K562 (cell line): ENCODE results near the gene DNAL4. TPM values are rescaled to one million over a fixed set of nuclear protein-coding genes. Genes with fewer than 3 reads are reported as not detected.

Source experiments
- ATAC-seq: fragments of 200-7000 bp; cut with Tn5 transposase; 3 replicates; pipeline ENCODE4 v1.9.1; 2020; ENCODE audit warnings: moderate library complexity
- BruUV-seq: library from RNA; stranded (reverse); fragments of 400-500 nt; replicated peaks from 2 replicates; lab custom pipeline; 2021; lab: Mats Ljungman, UMichigan
- CTCF ChIA-PET: fragments of 300-600 bp; formaldehyde crosslinking; extraction: SDS; loops from one replicate; lab custom pipeline; 2021; ENCODE audit warnings: low intra/inter-chr PET ratio; lab: Yijun Ruan, JAX
- POLR2A ChIA-PET: fragments of 300-600, 350-650 bp; sonication (Branson Sonifier 250); formaldehyde crosslinking; extraction: SDS; loops from one replicate; lab custom pipeline; 2021; ENCODE audit warnings: antibody characterized with exemption, inconsistent platforms; lab: Yijun Ruan, JAX
- DNase-seq, 4 experiments: peaks; one replicate each; pipeline versions ENCODE4 v3.0.0 to v3.0.0-alpha.2; 2011 to 2018; ENCODE audit warnings: low spot score in 3 of 4, mixed read lengths in 3 of 4; ENCODE audit errors: extremely low read depth in 1 of 4
- FAIRE-seq: peaks from 2 replicates; lab custom pipeline; 2011; peaks lifted over from hg19 to GRCh38; lab: Jason Lieb, UNC
- H2AFZ ChIP-seq: 2 replicates; pipeline ENCODE4 v1.6.0; 2011; ENCODE audit warnings: low read depth, low read length, control low read depth, inconsistent platforms
- H3K27ac ChIP-seq: fragments of 200-600 bp; 3 replicates; pipeline ENCODE4 v1.8.0; 2011; ENCODE audit warnings: low read depth, mild to moderate bottlenecking, control low read depth, inconsistent platforms, low read length, moderate library complexity, mixed read lengths; ENCODE audit errors: extremely low read depth
- H3K27me3 ChIP-seq, 2 experiments: fragments of 300-600 bp in 1 of 2; 2 replicates in 1 of 2; 3 replicates in 1 of 2; pipeline versions ENCODE4 v1.6.0 to v1.8.0; 2011; ENCODE audit warnings: inconsistent platforms in 2 of 2, low read length in 2 of 2, mild to moderate bottlenecking in 1 of 2, mixed read lengths in 1 of 2, moderate library complexity in 1 of 2; ENCODE audit not compliant: control insufficient read depth in 2 of 2, insufficient read depth in 2 of 2
- H3K36me3 ChIP-seq: fragments of 300-600 bp; 3 replicates; pipeline ENCODE4 v1.8.0; 2011; ENCODE audit warnings: mild to moderate bottlenecking, low read length, inconsistent platforms; ENCODE audit not compliant: control insufficient read depth, insufficient read depth
- H3K4me1 ChIP-seq, 2 experiments: fragments of 200-600 bp in 1 of 2; replicated peaks in 1 of 2; 2 replicates in 1 of 2; 3 replicates in 1 of 2; pipeline versions ENCODE4 v1.5.1 to v1.8.0; 2011; ENCODE audit warnings: inconsistent platforms in 2 of 2, low read length in 2 of 2, mild to moderate bottlenecking in 1 of 2, mixed read lengths in 1 of 2, moderate library complexity in 1 of 2; ENCODE audit not compliant: control insufficient read depth in 2 of 2, insufficient read depth in 2 of 2
- H3K4me2 ChIP-seq: 2 replicates; pipeline ENCODE4 v1.6.1; 2011; ENCODE audit warnings: low read length, control low read depth, inconsistent platforms, mixed read lengths; ENCODE audit not compliant: insufficient read depth
- H3K4me3 ChIP-seq: fragments of 200-600 bp; sonication (generic), shearing (Covaris generic); 2 replicates; pipeline ENCODE4 v1.5.1; 2016; ENCODE audit warnings: control low read depth, inconsistent platforms
- H3K79me2 ChIP-seq: fragments of 200-600 bp; 3 replicates; pipeline ENCODE4 v1.8.0; 2011; ENCODE audit warnings: low read length, inconsistent platforms; ENCODE audit not compliant: control insufficient read depth, insufficient read depth
- H3K9ac ChIP-seq, 2 experiments: 2 replicates each; pipeline versions ENCODE4 v1.6.0 to v1.6.1; 2011; ENCODE audit warnings: low read depth in 2 of 2, low read length in 2 of 2, control low read depth in 1 of 2, inconsistent platforms in 1 of 2, mild to moderate bottlenecking in 1 of 2, mixed read lengths in 1 of 2; ENCODE audit not compliant: insufficient read depth in 1 of 2
- H3K9me1 ChIP-seq: one replicate; pipeline ENCODE4 v1.6.0; 2011; ENCODE audit warnings: inconsistent platforms, mild to moderate bottlenecking, low read length, moderate library complexity; ENCODE audit not compliant: control insufficient read depth, insufficient read depth
- H3K9me3 ChIP-seq: replicated peaks from 2 replicates; pipeline ENCODE4 v1.5.1; 2011; ENCODE audit warnings: low read depth, low read length, inconsistent platforms; ENCODE audit not compliant: control insufficient read depth, insufficient read depth
- H4K20me1 ChIP-seq: replicated peaks from 2 replicates; pipeline ENCODE4 v1.6.1; 2011; ENCODE audit warnings: low read length, inconsistent platforms, mixed read lengths; ENCODE audit not compliant: control insufficient read depth, insufficient read depth
- FOXA1 ChIP-seq: fragments of 450-650 bp; IDR thresholded peaks from 2 replicates; pipeline ENCODE4 v1.6.1; 2016; ENCODE audit warnings: mild to moderate bottlenecking, borderline replicate concordance
- GTF2E2 ChIP-seq: fragments of 200-800 bp; sonication (Bioruptor generic); IDR thresholded peaks from 2 replicates; pipeline ENCODE4 v1.6.1; 2016; ENCODE audit warnings: missing genetic modification characterization, missing compliant biosample characterization
- ILF3 ChIP-seq: fragments of 450-650 bp; IDR thresholded peaks from 2 replicates; pipeline ENCODE4 v1.6.1; 2018; ENCODE audit warnings: antibody characterized with exemption, mild to moderate bottlenecking, moderate library complexity, borderline replicate concordance
- MAFF ChIP-seq: IDR thresholded peaks from 2 replicates; pipeline ENCODE4 v1.6.1; 2012; ENCODE audit warnings: low read length, improper control_type of control experiment
- PHB2 ChIP-seq: fragments of 450-650 bp; IDR thresholded peaks from 2 replicates; pipeline ENCODE4 v1.6.1; 2017; ENCODE audit warnings: low read depth
- PHTF2 ChIP-seq: fragments of 250-450 bp; sonication (Bioruptor Pico); IDR thresholded peaks from 2 replicates; pipeline ENCODE4 v1.5.0; 2021; ENCODE audit warnings: mild to moderate bottlenecking
- POLR2B ChIP-seq: fragments of 450-650 bp; IDR thresholded peaks from 2 replicates; pipeline ENCODE4 v1.6.1; 2018; ENCODE audit warnings: low read depth; ENCODE audit not compliant: partially characterized antibody
- RBM34 ChIP-seq: fragments of 200-400 bp; formaldehyde crosslinking; IDR thresholded peaks from 2 replicates; pipeline ENCODE4 v1.6.1; 2018; ENCODE audit warnings: low read length, borderline replicate concordance; ENCODE audit not compliant: insufficient read depth
- RFX5 ChIP-seq: IDR thresholded peaks from 2 replicates; pipeline ENCODE4 v1.6.1; 2011; ENCODE audit warnings: low read depth, mild to moderate bottlenecking, improper control_type of control experiment, low read length
- RFX7 ChIP-seq: fragments of 250-450 bp; sonication (Bioruptor Pico); IDR thresholded peaks from 2 replicates; pipeline ENCODE4 v1.5.1; 2021; ENCODE audit warnings: mild to moderate bottlenecking
- TAF15 ChIP-seq: fragments of 200-400 bp; formaldehyde crosslinking; IDR thresholded peaks from 2 replicates; pipeline ENCODE4 v1.6.1; 2017; ENCODE audit warnings: mild to moderate bottlenecking, low read depth, low read length, moderate library complexity
- TSC22D4 ChIP-seq: fragments of 450-650 bp; IDR thresholded peaks from 2 replicates; pipeline ENCODE4 v1.6.1; 2016; ENCODE audit warnings: missing genetic modification characterization, missing biosample characterization, control low read depth
- TSHZ1 ChIP-seq: fragments of 250-450 bp; sonication (Bioruptor Pico); IDR thresholded peaks from 2 replicates; pipeline ENCODE4 v1.4.0; 2020; ENCODE audit warnings: mild to moderate bottlenecking, moderate library complexity
- USF2 ChIP-seq: sonication (generic); formaldehyde crosslinking; IDR thresholded peaks from 2 replicates; pipeline ENCODE4 v1.5.0; 2020; ENCODE audit warnings: missing genetic modification reagents
- ZBTB9 ChIP-seq: fragments of 450-650 bp; formaldehyde crosslinking; IDR thresholded peaks from 2 replicates; pipeline ENCODE4 v1.4.0; 2020; ENCODE audit warnings: mild to moderate bottlenecking, moderate library complexity
- ZNF740 ChIP-seq, 3 experiments: fragments of 200-800 bp in 1 of 3; sonication (Bioruptor generic) in 1 of 3; sonication (generic) in 1 of 3; formaldehyde crosslinking in 1 of 3; IDR thresholded peaks; 2 replicates each; pipeline versions ENCODE4 v1.6.1 to v1.8.0; 2016 to 2022; ENCODE audit warnings: mild to moderate bottlenecking in 2 of 3, missing compliant biosample characterization in 2 of 3, missing genetic modification characterization in 2 of 3, missing genetic modification reagents in 1 of 3
- ZNF77 ChIP-seq: fragments of 250-450 bp; sonication (Bioruptor Pico); IDR thresholded peaks from 2 replicates; pipeline ENCODE4 v1.5.0; 2020
- WGBS: fragments of 100-300 bp; shearing (Covaris generic); methylation state at CpG from one replicate; pipeline ENCODE4 v1.1.6; 2016; ENCODE audit warnings: low coverage, mixed read lengths; ENCODE audit not compliant: insufficient coverage; ENCODE audit errors: missing lambda C conversion rate; 5-methylcytosine and 5-hydroxymethylcytosine counted together
- in situ Hi-C: fragments of 300-500 bp; cut with MboI; formaldehyde crosslinking; loops from 4 replicates; pipeline ENCODE4 v1.15.0; 2018; ENCODE audit warnings: inconsistent platforms, mixed read lengths
- intact Hi-C: fragments of 100-400 bp; cut with micrococcal nuclease; formaldehyde crosslinking; loops from 2 replicates; pipeline ENCODE4 v1.14.2; 2022
- polyA plus RNA-seq, 8 experiments: library from polyadenylated mRNA; depleted of rRNA in 4 of 8; stranded (reverse) in 5 of 8; unstranded in 3 of 8; fragments of >200 nt; fragmentation: Nextera tagmentation in 2 of 8; fragmentation: Illumina TruSeq in 1 of 8; extraction: Ambion mirVana in 2 of 8; extraction: Trizol in 1 of 8; gene quantifications; 2 replicates each; pipeline versions ENCODE4 v1.2.1 to v1.2.3, GENCODE V29; 2011 to 2014; ENCODE audit warnings: inconsistent platforms in 1 of 8, missing spikeins in 1 of 8
- total RNA-seq, 7 experiments: library from RNA; depleted of rRNA in 6 of 7; stranded (reverse); fragments of >200 nt in 6 of 7; fragmentation: Illumina TruSeq in 2 of 7; extraction: Trizol in 2 of 7; gene quantifications; 2 replicates each; pipeline versions ENCODE4 v1.2.1 to v1.2.3, GENCODE V29; 2011 to 2021; ENCODE audit warnings: low replicate concordance in 1 of 7

The DNAL4 gene
- total and polyA plus RNA-seq, 9 of the 15 experiments (the other 6 are each of a cell fraction or from before 2014, with no cell fraction given): 0.20 to 9.4 (median 5.2) TPM

GRCh38 chr22:38754751-38755154 is 39.2 kb downstream of the DNAL4 start:
- DNase-seq (peak in 1 of 4 experiments; percentile 21), FAIRE-seq (no peak), ATAC-seq (no peak)
- no peak overlapping the region for H2AFZ ChIP-seq
- 7% methylated on average over 8 of the region's 12 CpGs for WGBS
- in situ Hi-C loops (no loop called here), intact Hi-C loops (no loop called here)
- H4K20me1 ChIP-seq: no peaks in the 10 kb centered on the region; the same call in 1 of the 2 replicates
- H3K9ac ChIP-seq: peak overlapping the region; percentile 90 to 97; a peak in 3 of 4 replicates
- ChIA-PET POLR2A (interaction anchor here (0.8 kb wide), 2 partner anchors 17 to 31 kb away, joined by 3 to 4 read pairs; no protein-coding TSS in a partner anchor), CTCF (no interaction called here)
- peaks cover 33% of the 10 kb centered on the region; the same call in 1 of the 3 replicates for H3K36me3 ChIP-seq
- peak overlapping the region; percentile 87 for H3K4me2 ChIP-seq
- H3K27me3 ChIP-seq: no peaks in the 10 kb centered on the region
- BruUV-seq: no TSS peak
- H3K4me1 ChIP-seq: peaks cover 4 to 37% of the 10 kb centered on the region in 2 experiments; a peak in 4 of 5 replicates
- no peaks in the 10 kb centered on the region for H3K9me1 ChIP-seq
- no peaks in the 10 kb centered on the region for H3K9me3 ChIP-seq
- H3K27ac ChIP-seq: peak overlapping the region; percentile 86; the same call in 2 of the 3 replicates
- H3K4me3 ChIP-seq: peak overlapping the region; percentile 62
- peaks cover 23% of the 10 kb centered on the region for H3K79me2 ChIP-seq
- TF ChIP-seq POLR2B: no peak
- TF ChIP-seq RBM34: no peak
- TF ChIP-seq PHB2: no peak
- TF ChIP-seq ZNF77 (CRISPR knock-in tag): no peak
- TF ChIP-seq TSHZ1: no peak
- TF ChIP-seq FOXA1: no peak
- no peak for TF ChIP-seq ZBTB9 (CRISPR knock-in tag)
- no peak for TF ChIP-seq RFX5
- TF ChIP-seq MAFF: no peak
- TF ChIP-seq TAF15: no peak
- no peak for TF ChIP-seq GTF2E2 (tag)
- TF ChIP-seq TSC22D4 (tag): no peak
- TF ChIP-seq USF2 (CRISPR knock-in tag): no peak
- no peak for TF ChIP-seq ILF3
- TF ChIP-seq ZNF740 (CRISPR knock-in tag; IDR thresholded peaks at IDR 0.05): no peak
- TF ChIP-seq ZNF740 (tag; IDR thresholded peaks at IDR 0.05): no peak
- TF ChIP-seq PHTF2 (CRISPR knock-in tag): no peak
- TF ChIP-seq RFX7: no peak
